ENCODE results near the gene TMPRSS13. TPM values are rescaled to one million over a fixed set of nuclear protein-coding genes. Genes with fewer than 3 reads are reported as not detected.
"Not testable (repeated sequence)": the region's sequence is repeated elsewhere in the genome, so short reads cannot be mapped to it uniquely, and the experiment has no call there.

TMPRSS13 gene
- total and polyA plus RNA-seq, 4 donors: 0.45 to 1.0 (median 0.54) TPM; not detected in 1

GRCh38 chr11:117958949-117959348, 29.7 kb upstream of the TMPRSS13 start:
- intact Hi-C loops (cut with DNase I): no loop called here
- ATAC-seq (ENCODE audit: low FRiP score) (no peak), DNase-seq (no peak)
- 89 to 90% methylated on average over 1 of the region's 1 CpG for WGBS, 2 donors
- Histone ChIP-seq H3K9me3 (ENCODE audit: control insufficient read depth, low read length) (no peaks in the 10 kb centered on the region), H3K4me1 (ENCODE audit: control insufficient read depth in 1 of 2, insufficient read depth in 2 of 2, low read length in 2 of 2) (no peaks in the 10 kb centered on the region), H3K27me3 (ENCODE audit: control insufficient read depth in 1 of 2, insufficient read depth in 2 of 2, low read length in 1 of 2) (no peaks in the 10 kb centered on the region), H3K4me3 (ENCODE audit: low read length in 2 of 2) (no peak overlapping the region), H3K27ac (ENCODE audit: low read depth in 1 of 2, low read length in 2 of 2) (no peak overlapping the region), H3K36me3 (ENCODE audit: control insufficient read depth in 1 of 2, insufficient read depth in 2 of 2, low read length in 1 of 2) (no peaks in the 10 kb centered on the region)

- Histone ChIP-seq H3K4me3 (ENCODE audit: low read length in 2 of 2) (no peak overlapping the region), H3K4me1 (ENCODE audit: control insufficient read depth in 1 of 2, insufficient read depth in 2 of 2, low read length in 2 of 2) (no peaks in the 10 kb centered on the region), H3K27me3 (ENCODE audit: control insufficient read depth in 1 of 2, insufficient read depth in 2 of 2, low read length in 1 of 2) (no peaks in the 10 kb centered on the region), H3K9me3 (ENCODE audit: control insufficient read depth, low read length) (no peaks in the 10 kb centered on the region), H3K27ac (ENCODE audit: low read depth in 1 of 2, low read length in 2 of 2) (no peak overlapping the region), H3K36me3 (ENCODE audit: control insufficient read depth in 1 of 2, insufficient read depth in 2 of 2, low read length in 1 of 2) (no peaks in the 10 kb centered on the region)
- no peak for ATAC-seq (ENCODE audit: low FRiP score)
- no peak for DNase-seq
- WGBS, 2 donors: 76 to 84% methylated on average over 3 of the region's 3 CpGs
- intact Hi-C loops (cut with DNase I): no loop called here
Measured at GRCh38 chr11:117953024-117953671, 23.9 kb upstream of the TMPRSS13 start.

GRCh38 chr11:117950993-117951961, 22.1 kb upstream of the TMPRSS13 start:
- no peak for ATAC-seq (ENCODE audit: low FRiP score)
- no peak overlapping the region for H3K27ac ChIP-seq (ENCODE audit: low read depth in 1 of 2, low read length in 2 of 2)
- no peaks in the 10 kb centered on the region for H3K27me3 ChIP-seq (ENCODE audit: control insufficient read depth in 1 of 2, insufficient read depth in 2 of 2, low read length in 1 of 2)
- H3K36me3 ChIP-seq (ENCODE audit: control insufficient read depth in 1 of 2, insufficient read depth in 2 of 2, low read length in 1 of 2): no peaks in the 10 kb centered on the region
- no peak overlapping the region for H3K4me3 ChIP-seq (ENCODE audit: low read length in 2 of 2)
- intact Hi-C loops (cut with DNase I): no loop called here
- WGBS, 2 donors: 75 to 79% methylated on average over 15 of the region's 15 CpGs
- no peak for DNase-seq
- no peaks in the 10 kb centered on the region for H3K9me3 ChIP-seq (ENCODE audit: control insufficient read depth, low read length)
- H3K4me1 ChIP-seq (ENCODE audit: control insufficient read depth in 1 of 2, insufficient read depth in 2 of 2, low read length in 2 of 2): no peaks in the 10 kb centered on the region

- Histone ChIP-seq H3K27ac (ENCODE audit: low read depth in 1 of 2, low read length in 2 of 2) (no peak overlapping the region), H3K9me3 (ENCODE audit: control insufficient read depth, low read length) (no peaks in the 10 kb centered on the region), H3K27me3 (ENCODE audit: control insufficient read depth in 1 of 2, insufficient read depth in 2 of 2, low read length in 1 of 2) (no peaks in the 10 kb centered on the region), H3K36me3 (ENCODE audit: control insufficient read depth in 1 of 2, insufficient read depth in 2 of 2, low read length in 1 of 2) (no peaks in the 10 kb centered on the region), H3K4me3 (ENCODE audit: low read length in 2 of 2) (no peak overlapping the region), H3K4me1 (ENCODE audit: control insufficient read depth in 1 of 2, insufficient read depth in 2 of 2, low read length in 2 of 2) (no peaks in the 10 kb centered on the region)
- ATAC-seq (ENCODE audit: low FRiP score): no peak
- WGBS, 2 donors: 8 to 10% methylated on average over 5 of the region's 5 CpGs
- no peak for DNase-seq
- intact Hi-C loops (cut with DNase I): no loop called here
Measured at GRCh38 chr11:117950301-117950700, 21.1 kb upstream of the TMPRSS13 start.

- H3K9me3 ChIP-seq (ENCODE audit: control insufficient read depth, low read length): no peaks in the 10 kb centered on the region
- H3K4me1 ChIP-seq (ENCODE audit: control insufficient read depth in 1 of 2, insufficient read depth in 2 of 2, low read length in 2 of 2): no peaks in the 10 kb centered on the region
- intact Hi-C loops (cut with DNase I): no loop called here
- 70 to 72% methylated on average over 6 of the region's 6 CpGs for WGBS, 2 donors
- H3K36me3 ChIP-seq (ENCODE audit: control insufficient read depth in 1 of 2, insufficient read depth in 2 of 2, low read length in 1 of 2): no peaks in the 10 kb centered on the region
- H3K27me3 ChIP-seq (ENCODE audit: control insufficient read depth in 1 of 2, insufficient read depth in 2 of 2, low read length in 1 of 2): no peaks in the 10 kb centered on the region
- H3K27ac ChIP-seq (ENCODE audit: low read depth in 1 of 2, low read length in 2 of 2): no peak overlapping the region
- ATAC-seq (ENCODE audit: low FRiP score): no peak
- H3K4me3 ChIP-seq (ENCODE audit: low read length in 2 of 2): no peak overlapping the region
- DNase-seq: no peak
Measured at GRCh38 chr11:117949062-117949461, 19.9 kb upstream of the TMPRSS13 start.

- H3K9me3 ChIP-seq (ENCODE audit: control insufficient read depth, low read length); H3K27ac ChIP-seq (ENCODE audit: low read depth in 1 of 2, low read length in 2 of 2); H3K4me3 ChIP-seq (ENCODE audit: low read length in 2 of 2); H3K4me1 ChIP-seq (ENCODE audit: control insufficient read depth in 1 of 2, insufficient read depth in 2 of 2, low read length in 2 of 2); H3K27me3 ChIP-seq (ENCODE audit: control insufficient read depth in 1 of 2, insufficient read depth in 2 of 2, low read length in 1 of 2); H3K36me3 ChIP-seq (ENCODE audit: control insufficient read depth in 1 of 2, insufficient read depth in 2 of 2, low read length in 1 of 2); DNase-seq; intact Hi-C loops (cut with DNase I); ATAC-seq (ENCODE audit: low FRiP score): not testable (repeated sequence)
- WGBS, 2 donors: 83% methylated on average over 11 of the region's 11 CpGs
Measured at GRCh38 chr11:117948466-117948865, 19.3 kb upstream of the TMPRSS13 start.

GRCh38 chr11:117947751-117948150, 18.5 kb upstream of the TMPRSS13 start:
- DNase-seq; H3K4me3 ChIP-seq (ENCODE audit: low read length in 2 of 2); H3K27ac ChIP-seq (ENCODE audit: low read depth in 1 of 2, low read length in 2 of 2); ATAC-seq (ENCODE audit: low FRiP score); H3K27me3 ChIP-seq (ENCODE audit: control insufficient read depth in 1 of 2, insufficient read depth in 2 of 2, low read length in 1 of 2); H3K36me3 ChIP-seq (ENCODE audit: control insufficient read depth in 1 of 2, insufficient read depth in 2 of 2, low read length in 1 of 2); H3K4me1 ChIP-seq (ENCODE audit: control insufficient read depth in 1 of 2, insufficient read depth in 2 of 2, low read length in 2 of 2); H3K9me3 ChIP-seq (ENCODE audit: control insufficient read depth, low read length): not testable (repeated sequence)
- intact Hi-C loops (cut with DNase I): loop anchor here (1.0 to 2.0 kb wide), 2 partner anchors 103 to 107 kb away; no protein-coding TSS in a partner anchor
- WGBS, 2 donors: 69 to 72% methylated on average over 9 to 10 of the region's 10 CpGs

GRCh38 chr11:117946842-117947526, 17.8 kb upstream of the TMPRSS13 start:
- intact Hi-C loops (cut with DNase I): loop anchor here (1.0 to 2.0 kb wide), 2 partner anchors 103 to 106 kb away; no protein-coding TSS in a partner anchor
- WGBS, 2 donors: 40 to 45% methylated on average over 7 of the region's 7 CpGs
- ATAC-seq (ENCODE audit: low FRiP score) (peak; percentile 93), DNase-seq (peak; percentile 91 to 95)
- no peak overlapping the region for H3K4me3 ChIP-seq (ENCODE audit: low read length in 2 of 2)
- H3K4me1 ChIP-seq (ENCODE audit: control insufficient read depth in 1 of 2, insufficient read depth in 2 of 2, low read length in 2 of 2): no peaks in the 10 kb centered on the region
- no peaks in the 10 kb centered on the region for H3K36me3 ChIP-seq (ENCODE audit: control insufficient read depth in 1 of 2, insufficient read depth in 2 of 2, low read length in 1 of 2)
- no peak overlapping the region for H3K27ac ChIP-seq (ENCODE audit: low read depth in 1 of 2, low read length in 2 of 2)
- H3K9me3 ChIP-seq (ENCODE audit: control insufficient read depth, low read length): no peaks in the 10 kb centered on the region
- H3K27me3 ChIP-seq (ENCODE audit: control insufficient read depth in 1 of 2, insufficient read depth in 2 of 2, low read length in 1 of 2): no peaks in the 10 kb centered on the region

All from aorta (tissue), 5 donors.